HG03066 (cell line): ENCODE measurements around the gene EXOC3.
"Not testable (repeated sequence)": the region's sequence is repeated elsewhere in the genome, so short reads cannot be mapped to it uniquely, and the experiment has no call there.

Experiments used
- ATAC-seq: cut with Tn5 transposase; IDR thresholded peaks from one replicate; pipeline ENCODE4 v1.9.1; 2021; ENCODE audit warnings: low read depth; ENCODE audit not compliant: unreplicated experiment

EXOC3 gene

DNA sequence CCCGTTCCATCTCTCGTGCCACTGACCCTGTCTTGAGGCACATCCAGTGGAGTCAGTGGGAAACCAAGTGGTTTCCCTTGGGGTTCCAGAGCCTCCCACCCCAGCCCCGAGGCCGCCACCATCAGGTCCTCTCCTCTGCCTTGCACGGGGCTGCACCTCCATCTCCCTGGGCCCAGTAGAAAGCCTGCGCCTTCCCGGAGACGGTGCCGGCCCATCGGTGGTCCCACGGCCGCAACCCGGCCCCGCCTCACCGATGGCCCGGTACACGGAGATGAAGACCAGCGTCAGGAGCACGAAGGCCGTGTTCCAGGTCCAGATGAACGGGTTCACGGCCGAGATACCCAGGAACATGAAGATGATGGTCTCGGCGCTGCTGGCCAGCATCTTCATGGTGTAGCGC is 40.0 kb downstream of the EXOC3 start:
- no peak for ATAC-seq

DNA sequence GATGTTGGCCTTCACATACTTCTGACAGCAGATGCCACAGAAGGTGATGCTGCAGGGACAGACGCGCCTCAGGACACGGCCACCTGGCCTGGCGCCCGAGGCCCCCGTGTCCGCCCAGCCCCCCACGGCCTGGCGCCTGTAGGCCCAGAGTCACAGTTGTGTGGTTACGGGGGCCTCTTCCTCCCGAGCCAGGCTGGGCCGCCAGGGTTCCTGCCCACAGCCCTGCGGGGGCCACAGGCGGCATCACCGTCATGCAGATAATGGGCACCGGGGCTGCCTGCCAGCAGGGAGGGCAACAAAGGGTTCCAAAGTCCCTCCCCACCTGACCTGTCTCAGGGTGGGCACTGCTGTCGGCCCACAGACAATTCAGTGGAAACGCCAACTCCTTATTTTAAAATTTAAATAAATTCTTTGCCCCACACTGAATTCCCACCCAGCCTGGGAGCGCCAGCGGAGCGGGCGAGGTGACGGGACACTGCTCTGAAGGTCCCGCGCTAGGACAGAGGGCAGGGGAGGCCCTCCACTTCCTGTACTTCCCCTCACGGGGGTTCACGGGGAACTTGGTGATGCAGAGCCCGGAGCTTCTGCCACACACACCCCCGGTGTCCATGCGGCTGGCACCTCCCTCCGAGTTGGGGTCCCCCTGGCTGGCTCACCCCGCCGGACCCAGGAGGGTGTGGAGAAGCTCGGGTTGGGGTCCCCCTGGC is 40.6 kb downstream of the EXOC3 start:
- no peak for ATAC-seq

DNA sequence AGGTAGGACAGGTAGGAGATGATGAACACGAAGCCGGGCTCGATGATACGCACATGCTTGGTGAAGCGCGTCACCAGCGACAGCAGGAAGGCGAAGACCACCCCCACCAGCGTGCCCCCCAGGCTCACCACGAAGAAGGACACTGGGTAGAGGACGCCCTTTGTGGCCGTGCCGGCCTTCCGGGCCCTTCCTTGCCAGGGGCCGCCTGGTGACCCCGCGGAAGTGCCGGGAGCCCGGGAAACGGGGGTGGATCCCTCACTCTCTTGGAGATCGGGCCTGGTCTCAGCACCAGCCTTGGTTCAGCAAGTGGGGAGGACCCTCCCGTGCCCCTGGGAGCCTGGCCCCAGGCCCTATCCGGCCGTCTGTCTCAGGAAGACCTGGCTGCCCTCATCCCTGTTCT is 41.6 kb downstream of the EXOC3 start:
- ATAC-seq: no peak

DNA sequence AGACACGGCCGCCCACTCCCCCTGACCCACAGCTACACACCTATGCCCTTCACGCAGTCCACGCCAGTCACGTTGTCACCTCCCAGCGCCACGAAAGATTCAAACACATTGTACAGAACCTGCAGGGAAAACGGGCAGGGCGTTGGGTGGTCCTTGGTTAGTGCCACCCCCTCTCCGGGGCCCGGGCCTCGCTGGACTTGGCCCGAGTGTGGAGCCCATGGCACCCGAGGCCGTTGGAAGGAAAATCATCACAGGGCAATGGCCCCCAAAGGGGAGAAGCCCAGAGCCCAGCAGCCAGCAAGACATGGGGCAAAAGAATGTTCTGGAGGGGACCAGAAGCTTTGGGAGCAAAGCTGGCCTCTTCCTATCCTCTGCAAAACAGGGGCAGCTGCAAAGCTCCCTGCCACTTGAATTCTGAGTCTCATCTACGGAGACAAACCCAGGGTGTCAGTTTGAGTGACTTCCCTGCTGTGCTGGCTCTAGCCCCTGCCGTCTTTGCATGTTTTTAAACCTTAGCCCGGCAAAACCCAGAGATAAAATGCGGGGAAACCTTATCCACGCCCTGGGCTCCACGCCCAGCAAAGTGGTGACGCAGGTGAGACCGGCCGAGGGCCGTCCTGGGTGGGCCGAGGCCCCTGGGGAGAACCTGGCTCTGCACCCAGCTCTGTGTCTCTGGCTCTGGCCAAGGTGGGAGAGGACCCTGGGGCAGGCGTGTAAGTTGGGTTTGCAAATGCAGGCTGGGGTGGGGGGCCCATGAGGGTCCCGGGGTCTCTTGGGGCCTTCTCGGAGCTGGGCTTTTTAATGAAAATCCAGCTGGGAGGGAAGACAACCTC is 42.4 kb downstream of the EXOC3 start:
- ATAC-seq: no peak

DNA sequence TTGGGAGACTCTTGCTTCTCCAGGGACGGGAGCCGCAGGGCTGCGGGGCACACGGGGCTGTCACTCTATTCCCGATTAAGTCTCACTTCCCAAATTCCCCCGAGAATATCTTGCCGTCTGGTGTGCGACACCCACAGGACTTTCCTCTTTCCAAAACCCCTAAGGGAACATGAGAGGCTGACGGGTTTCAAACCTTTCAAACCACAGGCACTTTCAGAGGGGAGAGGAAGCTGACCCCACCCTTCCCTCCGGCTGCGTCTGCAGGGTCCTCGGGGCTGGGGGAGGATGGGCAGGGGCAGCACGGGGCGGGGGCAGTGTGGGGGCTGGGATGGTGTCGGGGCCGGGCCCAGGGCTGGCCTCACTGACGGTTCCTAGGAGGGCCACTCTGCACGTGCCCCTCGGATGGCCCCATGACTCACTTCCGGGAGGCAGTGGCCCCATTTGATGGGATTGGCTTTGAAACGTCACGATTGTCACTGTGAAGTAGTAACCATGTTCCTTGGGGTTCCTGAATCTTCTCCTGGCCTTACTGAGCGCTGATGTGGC is 43.0 kb downstream of the EXOC3 start:
- no peak for ATAC-seq

GRCh38 chr5:486597-486996 is 43.6 kb downstream of the EXOC3 start:
- not testable (repeated sequence) for ATAC-seq

DNA sequence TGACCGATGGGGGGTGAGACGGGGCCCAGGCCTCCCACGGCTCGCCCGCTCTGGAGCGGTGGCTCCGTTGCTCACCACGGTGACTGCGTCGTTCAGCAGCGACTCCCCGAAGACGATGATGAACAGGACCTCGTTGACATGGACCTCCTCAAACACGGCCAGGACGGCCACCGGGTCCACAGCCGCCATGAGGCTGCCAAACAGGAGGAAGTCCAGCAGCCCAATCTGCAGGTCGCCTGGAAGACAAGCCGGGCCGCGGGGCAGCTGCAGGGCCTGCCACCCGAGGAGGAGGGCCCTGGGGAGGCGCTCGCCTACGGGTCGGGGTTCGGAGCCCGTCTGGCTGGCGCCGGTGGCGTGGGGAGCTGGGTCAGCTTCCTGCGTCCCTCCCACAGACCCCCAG is 45.3 kb downstream of the EXOC3 start:
- ATAC-seq: no peak

DNA sequence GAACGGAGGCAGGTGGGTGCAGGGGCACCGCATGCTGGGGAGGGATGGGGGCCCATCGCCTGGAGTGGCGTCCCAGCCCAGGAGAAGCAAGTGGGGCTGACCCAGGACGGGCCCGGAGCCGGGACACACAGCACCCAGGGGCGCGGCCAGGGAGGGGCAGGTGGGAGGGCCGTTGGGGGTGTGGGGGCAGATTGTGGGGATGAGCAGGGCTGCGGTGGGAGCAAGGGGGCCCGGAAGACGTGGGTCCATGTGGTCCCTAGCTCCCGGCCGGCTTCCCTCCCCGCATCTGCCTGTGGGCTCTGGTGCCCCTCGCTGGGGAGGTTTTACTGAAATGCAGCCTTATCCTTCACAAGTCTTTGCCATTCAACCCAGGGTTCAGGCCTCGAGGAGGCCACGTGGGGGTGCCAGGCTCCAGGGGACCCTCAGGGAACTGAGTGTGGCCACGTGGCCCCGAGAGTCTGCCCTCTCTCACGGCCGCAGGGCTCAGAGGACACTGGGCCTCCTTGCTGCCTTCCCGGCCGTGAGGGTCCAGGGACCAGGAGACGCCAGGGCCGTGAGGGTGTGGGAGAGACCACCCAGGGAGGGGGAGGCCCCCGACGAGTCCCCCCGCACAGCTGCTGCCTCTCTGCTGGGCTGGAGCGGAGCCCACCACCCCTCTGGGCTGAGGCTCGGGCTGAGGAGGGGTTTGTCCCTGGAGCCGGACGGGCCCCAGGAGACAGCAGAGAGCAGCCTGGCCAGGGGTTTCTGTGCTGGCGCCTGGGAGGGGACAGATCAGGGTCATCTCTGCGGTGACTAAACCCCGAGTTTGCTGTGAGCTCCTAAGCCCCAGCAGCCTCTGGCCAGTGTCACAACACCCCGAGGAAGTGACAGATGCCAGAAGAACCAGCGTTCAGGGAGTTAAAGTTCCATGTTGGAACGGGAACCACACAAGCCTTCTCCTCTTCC is 46.0 kb downstream of the EXOC3 start:
- no peak for ATAC-seq

GRCh38 chr5:489689-490080 is 46.7 kb downstream of the EXOC3 start:
- no peak for ATAC-seq

- ATAC-seq: no peak
Measured at GRCh38 chr5:490116-491106, 47.4 kb downstream of the EXOC3 start.

DNA sequence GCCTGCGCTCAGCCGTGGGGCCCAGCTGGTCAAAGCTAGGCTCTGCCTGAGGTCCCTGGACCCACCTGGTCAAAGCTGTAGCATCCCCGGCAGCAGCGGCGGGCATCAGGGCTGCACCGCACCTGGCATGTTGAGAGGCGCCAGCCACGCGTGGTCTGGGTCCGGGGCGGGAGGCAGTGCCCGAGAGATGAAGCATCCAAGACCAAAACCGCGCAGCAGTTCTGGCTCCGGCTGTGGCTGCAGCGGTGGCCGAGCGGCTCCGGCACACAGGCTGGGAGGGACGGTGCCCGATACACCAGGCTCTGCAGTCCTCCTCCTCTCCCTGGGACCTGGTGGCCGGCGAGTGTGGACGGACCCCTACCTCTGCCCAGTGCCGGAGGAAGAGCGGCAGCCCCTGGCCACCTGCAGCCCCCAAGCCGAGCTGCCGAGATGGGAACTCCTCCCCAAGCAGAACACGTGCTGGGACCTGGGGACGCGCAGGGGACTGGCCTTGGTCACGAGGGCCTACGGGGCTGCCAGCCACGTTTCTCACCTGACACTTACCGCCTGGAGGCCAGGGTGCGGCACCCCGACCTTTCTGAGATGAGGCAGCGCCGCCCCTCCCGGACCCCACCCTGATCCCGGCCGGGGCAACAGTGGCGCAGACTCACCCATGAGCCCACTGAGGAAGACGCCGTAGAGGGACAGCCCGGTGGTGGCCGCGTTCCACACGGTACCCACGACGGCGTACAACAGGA is 48.3 kb downstream of the EXOC3 start:
- ATAC-seq: no peak

- no peak for ATAC-seq
Measured at GRCh38 chr5:491856-492155, 48.8 kb downstream of the EXOC3 start.

- ATAC-seq: no peak
Measured at GRCh38 chr5:492314-492893, 49.4 kb downstream of the EXOC3 start.

DNA sequence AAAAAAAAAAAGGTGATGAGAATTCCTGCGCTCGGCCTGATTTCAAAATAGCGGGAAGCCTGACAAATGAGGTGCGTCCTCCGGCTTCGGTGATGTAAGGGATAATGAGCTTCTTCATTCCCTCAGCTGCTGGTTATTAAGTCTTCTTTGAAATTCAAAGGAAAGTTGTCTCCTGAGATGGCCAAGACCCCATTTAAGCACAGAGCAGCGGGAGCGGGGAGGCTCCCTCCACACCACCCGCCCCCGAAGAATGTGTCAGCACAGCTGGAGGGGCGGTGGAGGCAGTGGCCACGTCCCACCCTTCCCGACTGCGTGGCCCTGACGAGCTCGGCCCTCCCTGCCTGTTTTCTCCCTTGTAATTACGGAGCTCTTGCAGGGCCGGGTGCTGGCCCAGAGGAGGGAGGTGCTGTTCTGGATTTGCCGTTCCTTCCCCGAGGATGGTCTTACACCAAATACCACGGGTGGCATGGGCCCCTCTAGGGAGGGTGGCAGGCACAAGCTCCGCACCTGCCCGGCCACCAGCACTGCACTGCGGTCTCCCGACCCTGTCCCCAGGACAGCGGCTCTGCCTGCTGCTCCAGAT is 50.2 kb downstream of the EXOC3 start:
- no peak for ATAC-seq

- no peak for ATAC-seq
Measured at GRCh38 chr5:493758-494157, 50.8 kb downstream of the EXOC3 start.

DNA sequence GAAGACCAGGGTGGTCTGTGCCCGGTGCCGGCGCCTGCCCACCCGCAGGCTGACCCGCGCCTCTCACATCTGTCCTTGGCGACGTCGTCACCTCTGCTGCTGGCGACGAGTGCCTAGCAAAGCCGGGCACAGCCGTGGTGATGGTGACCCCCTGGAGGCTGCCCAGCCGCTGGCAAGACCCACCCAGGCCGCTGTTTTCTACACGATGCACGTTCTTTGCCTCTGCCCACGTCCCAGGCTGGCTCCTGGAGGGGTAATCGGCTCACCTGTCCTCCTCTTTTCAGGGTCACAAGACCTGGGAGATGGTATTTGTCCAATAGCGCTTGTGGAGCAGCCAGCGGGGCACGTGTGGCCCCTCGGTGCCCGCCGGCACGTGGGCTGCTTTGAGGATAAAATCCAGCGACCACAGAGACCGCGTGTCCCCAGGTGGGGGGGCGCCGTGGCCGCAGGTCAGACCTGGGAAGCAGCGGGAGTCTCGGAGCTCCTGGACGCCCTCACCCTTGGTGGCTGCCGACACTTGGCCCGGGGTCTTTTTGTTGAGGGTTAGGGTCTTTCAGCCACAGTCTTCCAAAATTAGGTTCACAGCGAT is 51.8 kb downstream of the EXOC3 start:
- no peak for ATAC-seq

GRCh38 chr5:496028-496427 is 53.1 kb downstream of the EXOC3 start:
- no peak for ATAC-seq

- ATAC-seq: no peak
Measured at GRCh38 chr5:497090-497700, 54.2 kb downstream of the EXOC3 start.
